HG03442 (cell line): ENCODE data around the gene ZNF385D.

Experiments used
- ATAC-seq: cut with Tn5 transposase; IDR thresholded peaks from one replicate; pipeline ENCODE4 v1.9.1; 2021; ENCODE audit warnings: mild to moderate bottlenecking, moderate library complexity; ENCODE audit not compliant: unreplicated experiment

The ZNF385D gene, protein sequence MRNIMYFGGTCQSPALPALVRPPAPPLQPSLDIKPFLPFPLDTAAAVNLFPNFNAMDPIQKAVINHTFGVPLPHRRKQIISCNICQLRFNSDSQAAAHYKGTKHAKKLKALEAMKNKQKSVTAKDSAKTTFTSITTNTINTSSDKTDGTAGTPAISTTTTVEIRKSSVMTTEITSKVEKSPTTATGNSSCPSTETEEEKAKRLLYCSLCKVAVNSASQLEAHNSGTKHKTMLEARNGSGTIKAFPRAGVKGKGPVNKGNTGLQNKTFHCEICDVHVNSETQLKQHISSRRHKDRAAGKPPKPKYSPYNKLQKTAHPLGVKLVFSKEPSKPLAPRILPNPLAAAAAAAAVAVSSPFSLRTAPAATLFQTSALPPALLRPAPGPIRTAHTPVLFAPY

DNA sequence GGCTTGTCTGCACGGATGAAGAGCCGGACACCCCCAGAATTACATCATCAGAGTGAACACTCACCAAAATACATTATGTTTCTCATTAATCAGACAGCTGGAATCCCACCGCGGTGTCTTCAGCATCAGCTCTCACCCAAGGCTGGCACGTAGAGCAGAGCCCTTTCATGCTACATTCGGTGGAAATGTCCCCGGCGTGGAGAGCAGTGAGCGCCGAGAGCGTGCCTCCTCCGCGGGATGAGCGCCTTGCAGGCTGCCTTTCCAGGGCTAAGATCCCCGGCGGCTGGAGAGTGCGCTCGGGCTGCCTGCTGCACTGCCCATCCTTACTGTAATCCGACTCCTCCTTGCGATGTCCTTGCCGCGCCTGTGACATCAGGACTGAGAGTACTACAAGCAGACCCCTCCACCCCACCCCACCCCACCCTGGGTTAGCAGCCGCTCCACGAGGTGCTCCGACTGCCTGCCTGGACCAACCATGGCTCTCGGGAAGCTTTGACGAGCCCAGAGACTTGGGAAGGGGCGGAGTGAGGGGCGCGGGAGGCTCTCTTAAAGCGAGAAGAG is at the start of gene ZNF385D:
Gene ZNF385D (minus strand): TSS at position 380 of the 561 bp plus-strand sequence. CDS start 294 bp downstream, at position 86.
- ATAC-seq, result no peak

DNA sequence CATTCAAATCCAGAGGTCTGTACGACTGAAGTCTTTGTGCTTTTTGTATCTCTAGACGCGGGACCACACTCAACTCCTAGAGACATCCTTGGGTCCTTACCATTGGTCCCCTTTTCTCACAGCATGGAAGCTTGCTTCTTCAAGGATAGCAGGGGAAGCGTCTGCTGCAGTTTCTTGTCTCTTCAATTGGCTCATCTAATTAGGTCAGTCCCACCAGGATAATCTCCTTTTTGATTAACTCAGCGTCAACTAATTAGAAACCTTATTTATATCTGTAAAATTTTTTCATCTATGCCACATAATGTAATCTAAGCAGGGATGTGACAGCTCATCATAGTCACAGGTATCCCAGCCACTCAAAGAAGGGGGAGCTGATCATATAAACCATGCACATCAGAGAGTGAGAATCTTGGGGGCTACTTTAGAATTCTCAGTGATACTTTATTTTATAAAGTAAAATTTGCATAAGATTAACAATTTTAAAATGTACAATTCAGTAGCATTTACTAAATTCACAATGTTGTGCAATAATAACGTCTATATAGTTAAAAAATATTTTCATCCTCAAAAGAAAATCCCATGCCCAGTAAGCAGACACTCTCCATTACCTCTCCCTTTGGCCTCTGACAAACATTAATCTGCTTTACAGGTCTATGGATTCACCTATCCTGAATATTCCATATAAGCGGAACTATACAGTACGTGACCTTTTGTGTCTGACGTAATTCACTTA is 47.5 kb upstream of the ZNF385D start:
- ATAC-seq, result no peak

DNA sequence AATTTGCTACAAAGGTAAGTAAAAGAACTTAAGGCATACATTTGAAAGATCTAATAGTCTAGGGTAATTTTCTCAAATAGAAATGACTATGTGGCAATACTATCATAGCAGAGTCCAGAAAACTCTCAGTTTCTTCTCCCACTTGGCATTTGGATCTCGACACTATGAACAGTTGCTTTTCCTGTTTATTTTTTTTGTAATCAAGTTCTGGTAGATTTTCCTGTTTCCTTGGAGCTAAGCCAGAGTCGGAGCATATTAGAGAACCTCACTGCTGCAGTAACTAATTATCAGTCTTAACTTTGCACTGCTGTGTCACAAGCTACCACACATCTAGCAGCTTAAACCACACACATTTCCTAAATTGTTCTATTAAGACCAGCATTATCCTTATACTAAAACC is 44.9 kb upstream of the ZNF385D start:
- no peak for ATAC-seq

DNA sequence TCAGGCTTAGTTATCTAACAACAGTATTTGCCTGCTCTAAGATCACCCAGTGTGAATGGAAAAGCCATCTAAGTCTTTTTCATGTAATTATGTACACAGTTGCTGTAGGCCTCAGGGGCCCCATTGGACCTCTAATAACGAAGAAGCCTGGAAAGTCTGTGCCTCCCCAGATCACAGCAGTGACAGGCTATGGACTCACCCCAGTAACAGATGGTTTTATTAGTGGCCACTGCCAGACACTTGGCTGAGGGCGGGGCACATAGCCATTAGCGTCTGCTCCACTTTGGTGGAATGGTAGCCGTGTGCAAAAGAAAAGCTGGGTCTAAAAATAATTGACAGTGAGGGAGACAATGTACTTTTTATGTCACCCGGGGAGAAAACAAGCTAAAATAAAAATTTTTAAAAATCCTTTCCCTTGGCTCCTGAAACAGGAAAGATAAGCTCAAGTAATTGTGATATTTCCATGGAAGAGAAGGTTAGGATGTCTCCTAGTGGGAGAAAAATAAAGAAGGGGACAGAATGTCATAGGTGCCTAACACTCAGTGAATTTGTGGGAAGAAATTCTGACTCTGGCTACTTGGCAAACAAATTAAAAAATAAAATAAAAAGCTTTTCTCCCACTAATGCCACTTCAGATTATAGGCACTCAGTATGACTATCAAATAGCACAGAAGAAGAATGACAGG is 44.3 kb upstream of the ZNF385D start:
- ATAC-seq, result no peak

DNA sequence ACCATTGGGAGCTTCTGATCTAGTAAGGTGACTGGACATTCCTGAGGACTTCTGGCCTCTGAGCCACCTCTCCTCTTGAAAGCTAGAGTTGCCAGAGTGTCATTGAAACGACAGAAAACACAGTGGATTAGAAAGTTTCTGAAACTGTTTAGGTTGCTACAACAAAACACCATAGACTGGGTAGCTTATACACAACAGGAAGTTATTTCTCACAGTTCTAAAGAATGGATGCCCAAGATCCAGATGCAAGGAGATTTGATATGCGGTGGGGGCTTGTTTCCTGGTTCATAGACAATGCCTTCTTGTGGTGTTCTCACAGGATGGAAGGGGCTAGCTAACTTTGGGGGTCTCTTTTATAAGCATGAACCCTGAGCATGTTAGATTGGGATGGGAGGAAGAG is 43.3 kb upstream of the ZNF385D start:
- ATAC-seq, result no peak

DNA sequence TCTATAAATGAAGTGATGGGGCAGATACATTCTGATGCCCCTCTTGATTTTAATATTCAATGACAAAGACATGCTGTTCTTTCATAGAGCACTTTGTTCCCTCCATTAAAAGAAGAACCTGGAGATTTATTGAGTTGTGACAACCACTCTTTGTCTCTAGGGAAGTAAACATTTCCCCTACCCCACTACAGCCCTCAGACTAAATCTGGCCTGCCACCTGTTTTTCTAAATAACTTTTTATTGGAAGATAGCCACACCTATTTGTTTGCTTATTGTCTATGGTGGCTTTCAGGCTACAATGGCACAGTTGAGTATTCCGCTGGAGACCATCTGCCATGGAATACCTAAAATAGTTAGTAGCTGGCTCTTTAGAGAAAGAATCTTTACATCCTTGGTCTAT is 41.2 kb upstream of the ZNF385D start:
- no peak for ATAC-seq

DNA sequence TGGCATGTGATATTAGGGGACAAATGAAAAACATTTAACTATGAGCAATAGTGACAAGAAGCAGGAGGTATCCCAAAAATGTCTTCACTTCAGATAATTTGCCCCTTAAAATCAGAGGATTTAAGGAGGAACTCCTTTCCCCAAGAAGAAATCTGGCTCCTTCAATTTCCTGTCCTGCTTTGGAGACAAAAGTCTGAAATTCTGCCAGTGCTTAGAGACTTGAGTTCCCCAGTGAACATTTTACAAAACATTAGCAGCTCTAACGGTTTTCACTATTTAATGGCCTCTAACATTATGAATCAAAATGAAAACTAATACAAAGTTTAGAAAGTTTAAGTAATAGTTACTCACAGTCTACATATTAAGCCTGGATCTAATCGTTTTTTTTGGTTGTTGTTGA is 40.3 kb upstream of the ZNF385D start:
- ATAC-seq, result no peak

DNA sequence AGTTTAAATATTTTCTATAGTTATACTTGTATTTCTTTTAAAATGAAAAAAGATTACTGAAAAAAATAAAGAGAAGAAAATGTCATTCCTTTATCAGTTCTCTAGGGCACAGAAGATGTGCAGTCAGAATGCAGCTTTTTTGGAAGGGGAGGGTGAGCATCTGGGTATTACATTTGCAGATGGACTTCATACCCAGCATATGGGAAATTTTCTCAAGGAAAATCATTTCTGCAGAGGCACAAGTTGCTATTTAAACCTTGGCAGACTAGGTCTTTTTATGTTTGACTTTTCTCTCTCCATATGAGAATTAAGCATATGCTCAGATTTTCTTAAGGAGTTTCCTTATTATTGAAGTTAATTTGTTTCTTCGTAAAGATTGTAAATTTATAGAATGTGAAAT is 39.5 kb upstream of the ZNF385D start:
- ATAC-seq, result no peak

DNA sequence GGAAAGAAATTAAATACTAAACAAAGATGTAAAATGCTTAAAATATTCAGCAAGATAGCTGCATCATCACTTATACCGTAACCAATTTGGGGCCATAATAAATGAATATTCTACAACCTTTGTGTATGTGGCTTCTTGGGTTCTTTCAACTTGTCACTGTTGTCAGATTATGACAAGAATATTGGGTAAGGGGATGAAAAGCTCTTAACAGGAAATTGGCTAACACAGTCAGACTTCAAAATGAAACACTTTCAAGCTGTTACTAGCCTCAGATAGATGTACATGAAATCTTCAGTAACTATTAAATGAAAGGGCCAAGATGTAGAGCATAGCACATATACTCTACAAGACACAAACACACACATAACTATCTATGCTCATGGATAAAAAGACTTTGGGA is 38.7 kb upstream of the ZNF385D start:
- no peak for ATAC-seq

DNA sequence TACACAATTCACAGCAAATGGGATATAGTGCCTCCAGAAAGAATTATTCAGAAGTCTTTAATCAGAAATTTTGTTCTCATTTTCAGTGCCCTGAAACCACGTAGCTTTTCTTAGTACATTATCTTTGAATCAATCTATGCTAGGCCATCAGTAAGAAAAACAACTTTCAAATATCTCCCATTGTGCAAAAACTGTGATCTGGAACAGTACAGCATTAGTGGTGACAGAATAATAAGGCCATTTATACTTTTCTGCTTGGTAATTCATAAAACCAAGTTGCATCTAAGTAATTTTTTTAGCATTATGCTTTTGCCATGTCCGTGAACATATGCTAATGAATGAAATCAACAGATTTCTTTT is 35.4 kb upstream of the ZNF385D start:
- ATAC-seq, result no peak

DNA sequence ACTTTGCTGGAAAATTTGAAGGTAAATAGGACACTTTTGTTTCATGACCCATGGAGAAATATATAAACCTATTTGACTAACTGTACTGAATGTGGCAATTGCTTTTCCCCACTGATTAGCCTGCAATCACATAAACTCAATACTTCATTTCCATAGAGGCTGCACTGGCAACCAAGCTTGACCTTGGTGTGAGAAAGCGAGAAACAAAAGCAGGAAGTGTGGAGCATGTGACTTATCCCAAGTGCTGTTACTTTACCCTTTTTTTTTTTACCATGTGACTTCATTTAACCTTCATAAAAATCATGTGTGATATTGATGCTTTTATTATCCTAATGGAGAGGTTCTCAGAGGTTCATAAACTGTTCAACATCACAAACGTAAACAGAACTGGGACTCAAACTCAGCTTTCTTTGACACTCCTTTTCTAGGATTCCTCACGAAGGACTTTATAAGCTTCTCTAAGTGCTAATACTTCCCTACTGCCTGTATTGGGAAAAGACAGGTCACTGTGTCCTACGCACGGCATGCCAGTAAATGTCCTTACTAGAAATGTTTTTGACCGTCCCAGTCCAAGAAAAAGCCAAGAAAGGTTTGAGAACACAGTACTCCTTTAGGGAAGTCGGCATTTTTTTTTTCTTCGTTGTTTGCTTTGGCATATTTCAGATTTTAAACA is 34.9 kb upstream of the ZNF385D start:
- ATAC-seq, result no peak

DNA sequence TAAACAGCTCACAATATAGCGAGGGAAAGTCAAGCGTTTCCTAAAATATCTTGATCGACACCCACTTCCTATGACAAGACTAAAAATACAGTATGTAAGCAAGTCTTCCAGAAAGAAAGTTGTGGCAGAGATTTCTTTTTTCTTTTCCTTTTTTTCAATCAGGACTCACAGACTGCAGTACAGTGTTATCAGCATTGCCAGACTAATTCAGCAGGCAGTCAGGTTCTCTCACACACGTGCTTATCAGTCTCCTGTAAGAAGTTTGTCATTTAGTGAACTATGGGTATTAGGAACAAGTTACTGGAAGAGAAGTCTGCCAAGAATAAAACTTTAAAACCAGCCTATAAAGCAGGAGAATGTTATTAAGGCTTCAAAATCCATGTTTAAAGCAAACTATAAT is 32.8 kb upstream of the ZNF385D start:
- ATAC-seq, result no peak

DNA sequence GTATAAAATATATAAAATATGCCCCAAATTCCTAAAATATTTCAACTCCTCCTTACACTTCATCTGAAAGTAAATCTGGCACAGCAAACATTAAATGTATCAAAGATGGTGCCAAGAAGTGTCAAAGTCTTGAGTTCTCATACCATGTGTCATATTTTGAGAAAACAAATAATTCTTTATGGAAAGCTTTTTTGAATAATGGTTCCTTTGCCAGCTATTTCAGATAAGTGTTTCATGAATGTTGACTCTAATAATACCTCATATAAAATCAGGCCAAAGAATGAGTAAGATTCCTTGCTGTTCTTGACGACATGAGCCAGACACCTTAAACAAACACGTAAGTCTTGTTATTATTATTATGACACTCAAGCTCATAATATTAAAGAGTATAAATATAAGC is 30.3 kb upstream of the ZNF385D start:
- ATAC-seq, result no peak

DNA sequence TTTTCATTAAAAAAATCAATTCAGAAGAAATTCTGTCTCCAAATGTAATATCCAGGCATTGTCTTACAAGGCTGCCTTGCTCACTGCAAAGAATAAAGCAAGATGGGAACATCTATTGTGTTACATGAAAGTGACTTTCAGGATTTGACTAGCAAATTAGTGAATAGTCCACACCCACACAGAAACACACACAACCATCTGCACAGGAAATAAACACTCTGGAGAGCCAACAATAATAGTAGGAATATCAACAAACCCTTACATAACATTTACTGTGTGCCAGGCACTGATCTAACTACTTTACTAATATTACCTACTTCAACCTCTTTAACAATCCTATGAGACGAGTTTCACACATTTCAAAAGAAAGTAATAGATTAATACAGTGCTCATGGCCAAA is 28.9 kb upstream of the ZNF385D start:
- ATAC-seq, result no peak

DNA sequence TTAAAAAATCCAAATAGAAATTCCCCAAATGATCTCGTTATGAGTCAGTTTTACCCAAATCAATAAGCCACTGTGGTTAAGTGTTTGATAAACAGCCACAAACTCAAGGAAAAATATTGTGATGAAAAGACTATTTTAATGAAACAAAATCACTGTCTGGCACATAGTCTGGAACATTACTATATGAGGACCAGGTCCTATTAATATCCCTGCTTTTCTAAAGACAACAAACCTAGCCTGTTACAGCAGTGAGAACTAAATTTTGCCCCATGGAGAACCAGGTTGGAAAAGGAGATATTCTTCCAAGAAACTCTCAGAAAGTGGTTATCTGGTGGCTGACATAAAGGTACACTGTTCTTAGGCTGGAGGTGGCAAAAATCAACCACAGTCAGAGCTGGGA is 27.7 kb upstream of the ZNF385D start:
- no peak for ATAC-seq

DNA sequence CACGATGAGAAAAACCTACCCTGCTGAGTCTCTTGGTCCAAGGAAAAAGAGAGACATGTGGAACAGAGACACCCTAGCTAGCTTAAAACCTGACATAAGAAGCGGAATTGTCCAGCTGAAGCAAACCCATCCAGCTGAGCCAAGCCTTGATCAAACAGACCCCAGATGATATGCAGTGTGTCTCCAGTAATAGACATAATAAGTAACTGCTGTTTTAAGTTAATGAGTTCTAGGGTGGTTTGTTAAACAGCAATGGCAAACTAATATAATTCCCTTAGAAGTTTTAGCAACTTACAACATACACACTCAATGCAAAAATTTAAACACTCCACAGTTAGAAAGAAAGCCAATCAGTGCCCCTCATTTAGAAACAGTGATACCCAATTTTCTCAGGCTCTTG is 26.8 kb upstream of the ZNF385D start:
- ATAC-seq, result no peak

DNA sequence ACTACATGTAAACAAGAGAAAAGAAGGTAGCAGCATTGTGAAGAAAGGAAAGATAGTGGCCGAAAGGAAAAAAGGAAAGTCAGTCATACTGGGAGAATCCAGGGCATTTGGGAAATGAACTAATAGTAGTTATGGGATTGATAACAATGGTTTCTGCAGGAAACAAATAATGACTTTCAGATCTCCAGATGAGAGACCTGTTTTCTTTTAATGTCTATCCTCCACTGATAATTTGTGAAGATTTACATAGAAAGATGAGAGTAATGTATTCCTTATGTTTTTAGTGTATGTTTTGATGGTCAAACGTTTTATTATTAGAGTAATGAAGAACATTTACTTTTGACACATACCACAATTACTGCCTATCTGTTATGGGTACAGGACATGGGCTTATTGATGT is 15.0 kb upstream of the ZNF385D start:
- ATAC-seq, result no peak

DNA sequence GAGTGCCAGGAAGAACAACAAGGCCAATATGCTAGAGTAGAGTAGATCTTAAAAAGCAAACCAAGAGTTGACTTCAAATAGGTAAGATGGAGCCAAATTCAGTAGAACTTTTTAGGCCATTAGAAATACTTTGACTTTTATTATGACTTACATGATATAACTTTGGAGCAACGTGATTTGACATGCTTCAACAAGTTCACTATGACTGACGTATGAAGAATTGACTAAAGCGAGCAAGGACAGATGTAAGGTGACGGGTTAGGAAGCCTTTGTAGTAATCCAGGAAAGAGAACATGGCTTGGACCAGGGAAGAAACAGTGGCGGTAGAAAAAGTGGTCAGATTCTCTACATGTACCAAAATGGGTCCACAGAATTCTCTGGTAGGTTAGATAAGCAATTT is 4.9 kb upstream of the ZNF385D start:
- ATAC-seq, result no peak

DNA sequence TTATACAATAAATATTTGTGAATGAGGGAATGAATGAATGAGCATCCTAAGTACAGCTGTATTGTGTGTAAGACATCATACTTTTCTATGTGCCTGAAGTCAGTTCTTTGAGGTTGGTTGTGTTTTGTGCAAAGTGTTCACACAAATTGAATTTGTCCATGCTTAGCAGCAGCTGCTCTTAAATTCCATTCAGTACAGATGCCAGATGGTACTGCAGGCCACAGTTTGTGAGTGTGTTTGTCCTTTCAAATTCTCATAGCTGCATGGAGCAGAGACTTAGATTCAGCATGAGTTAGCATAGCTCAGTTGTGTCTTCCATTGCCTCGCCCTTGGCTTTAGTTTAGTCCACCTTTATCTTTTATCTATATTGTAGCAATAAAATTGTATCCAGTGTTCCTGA is 3.8 kb upstream of the ZNF385D start:
- no peak for ATAC-seq

DNA sequence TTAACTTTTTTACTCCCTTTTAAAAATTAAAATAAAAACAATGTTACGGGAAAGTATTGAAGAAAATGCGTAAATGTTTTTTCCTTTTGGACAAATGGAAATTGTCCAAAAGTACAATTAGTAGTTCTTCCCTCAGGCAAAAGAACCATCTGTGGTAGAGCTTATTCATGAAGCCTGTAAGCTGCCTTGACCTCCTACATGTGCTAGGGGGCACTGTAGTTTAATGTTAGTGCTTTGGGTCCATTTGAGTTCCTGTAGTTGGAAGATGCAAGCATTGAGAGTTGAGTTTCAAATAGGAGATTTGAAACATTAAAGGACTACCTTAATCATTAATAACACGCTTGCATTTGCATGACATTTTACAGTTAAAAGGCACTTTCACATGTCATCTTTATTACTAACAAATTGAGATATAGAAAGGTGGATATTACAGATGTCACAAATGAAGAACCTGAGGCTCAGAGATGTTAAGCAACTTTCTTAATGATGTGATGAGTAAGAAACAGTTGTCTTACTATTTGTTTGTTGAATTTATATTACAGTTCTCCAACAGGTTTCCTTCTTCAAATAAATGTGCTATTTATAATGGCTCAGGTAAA is 1.8 kb upstream of the ZNF385D start:
- no peak for ATAC-seq

DNA sequence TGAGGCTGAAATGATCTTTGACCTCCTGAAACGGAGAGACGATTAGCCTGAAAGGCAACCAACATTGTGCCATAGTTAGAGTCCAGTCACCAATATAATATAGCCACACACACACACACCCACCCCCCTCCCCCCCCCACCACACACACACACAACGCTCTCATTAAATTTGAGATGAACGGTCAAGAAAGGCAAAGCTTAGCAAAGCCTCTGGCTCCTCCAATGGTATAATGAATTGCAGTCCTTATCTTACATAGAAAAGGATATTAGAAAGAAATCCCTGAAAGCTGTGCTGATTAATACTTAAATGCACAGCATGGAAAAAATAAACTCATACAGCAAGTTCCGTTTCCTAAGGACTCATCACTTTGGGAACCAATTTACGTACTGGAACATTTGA is 876 bp upstream of the ZNF385D start:
- ATAC-seq, result no peak
